ENCODE measurements around the gene BRAT1. TPM values are rescaled to one million over a fixed set of nuclear protein-coding genes. Genes with fewer than 3 reads are reported as not detected.

The BRAT1 gene
- total RNA-seq, result 10 to 100 TPM; 42.1 to 42.7 TPM
- polyA plus RNA-seq (2013, experiment 1 of 2), result 46.3 TPM
- 42.2 TPM for polyA plus RNA-seq (2013, experiment 2 of 2)
- long read RNA-seq, experiment 1, partial matches to known transcripts, result 12 of 31 reads
- long read RNA-seq, experiment 1, other reads (novel, unspliced or antisense), result 15 of 31 reads
- long read RNA-seq, experiment 2, full-length matches to known transcripts, result 85 of 239 reads
- long read RNA-seq, experiment 2, partial matches to known transcripts, result 55 of 239 reads
- long read RNA-seq, experiment 2, other reads (novel, unspliced or antisense), result 99 of 239 reads
- long read RNA-seq, experiment 3, transcript BRAT1-201 (14 exons, 2,915 nt), result major isoform, 221 of 498 reads
- long read RNA-seq, experiment 3, partial matches to known transcripts, result 111 of 498 reads
- long read RNA-seq, experiment 3, other reads (novel, unspliced or antisense), result 166 of 498 reads
- long read RNA-seq, experiment 4, partial matches to known transcripts, result 3 of 12 reads
- long read RNA-seq, experiment 4, other reads (novel, unspliced or antisense), result 5 of 12 reads

- 0% methylated on average over 43 to 79 of the region's 79 CpGs for WGBS, 2 experiments (ENCODE audit: insufficient coverage in 1 of 2, insufficient read length in 1 of 2)
- Mint-ChIP-seq H3K4me3 (peak within 1 kb of the TSS; percentile 77), H3K36me3 (ENCODE audit: low read depth) (peaks cover 24% of the 10 kb centered on the region), H3K4me1 (peaks cover 15% of the 10 kb centered on the region), H3K27me3 (ENCODE audit: insufficient read depth) (no peaks in the 10 kb centered on the region), H3K27ac (peak within 1 kb of the TSS; percentile 89), H3K9me3 (no peaks in the 10 kb centered on the region)
- TF ChIP-seq, protein P1, sequence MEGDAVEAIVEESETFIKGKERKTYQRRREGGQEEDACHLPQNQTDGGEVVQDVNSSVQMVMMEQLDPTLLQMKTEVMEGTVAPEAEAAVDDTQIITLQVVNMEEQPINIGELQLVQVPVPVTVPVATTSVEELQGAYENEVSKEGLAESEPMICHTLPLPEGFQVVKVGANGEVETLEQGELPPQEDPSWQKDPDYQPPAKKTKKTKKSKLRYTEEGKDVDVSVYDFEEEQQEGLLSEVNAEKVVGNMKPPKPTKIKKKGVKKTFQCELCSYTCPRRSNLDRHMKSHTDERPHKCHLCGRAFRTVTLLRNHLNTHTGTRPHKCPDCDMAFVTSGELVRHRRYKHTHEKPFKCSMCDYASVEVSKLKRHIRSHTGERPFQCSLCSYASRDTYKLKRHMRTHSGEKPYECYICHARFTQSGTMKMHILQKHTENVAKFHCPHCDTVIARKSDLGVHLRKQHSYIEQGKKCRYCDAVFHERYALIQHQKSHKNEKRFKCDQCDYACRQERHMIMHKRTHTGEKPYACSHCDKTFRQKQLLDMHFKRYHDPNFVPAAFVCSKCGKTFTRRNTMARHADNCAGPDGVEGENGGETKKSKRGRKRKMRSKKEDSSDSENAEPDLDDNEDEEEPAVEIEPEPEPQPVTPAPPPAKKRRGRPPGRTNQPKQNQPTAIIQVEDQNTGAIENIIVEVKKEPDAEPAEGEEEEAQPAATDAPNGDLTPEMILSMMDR (conservative IDR thresholded peaks at IDR 0.05), result peak; percentile 76
- peaks cover 24% of the 10 kb centered on the region for H3K36me3 ChIP-seq (ENCODE audit: control insufficient read depth, insufficient read depth, low read length)
- H3K4me1 ChIP-seq (ENCODE audit: control insufficient read depth, insufficient read depth, low read length), result peaks cover 8% of the 10 kb centered on the region
- H3K27ac ChIP-seq (ENCODE audit: low read depth, low read length), result peak within 1 kb of the TSS; percentile 100
- H3K27me3 ChIP-seq (ENCODE audit: control insufficient read depth, insufficient read depth, low read length, poor library complexity, severe bottlenecking), result no peaks in the 10 kb centered on the region
- DNase-seq, result peak; percentile 99
- no peaks in the 10 kb centered on the region for H3K9me3 ChIP-seq (ENCODE audit: control insufficient read depth, low read length)
- H3K4me3 ChIP-seq (ENCODE audit: low read length), result peak within 1 kb of the TSS; percentile 81
- peak within 1 kb of the TSS; percentile 87 for H3K9ac ChIP-seq (ENCODE audit: extremely low read depth, low read length, poor library complexity, severe bottlenecking)
These were observed at the start of gene BRAT1 for GRCh38 chr7:2555121-2556052. Gene BRAT1 (minus strand): TSS chr7:2555524. CDS start chr7:2554431, 1,093 bp downstream.

DNA sequence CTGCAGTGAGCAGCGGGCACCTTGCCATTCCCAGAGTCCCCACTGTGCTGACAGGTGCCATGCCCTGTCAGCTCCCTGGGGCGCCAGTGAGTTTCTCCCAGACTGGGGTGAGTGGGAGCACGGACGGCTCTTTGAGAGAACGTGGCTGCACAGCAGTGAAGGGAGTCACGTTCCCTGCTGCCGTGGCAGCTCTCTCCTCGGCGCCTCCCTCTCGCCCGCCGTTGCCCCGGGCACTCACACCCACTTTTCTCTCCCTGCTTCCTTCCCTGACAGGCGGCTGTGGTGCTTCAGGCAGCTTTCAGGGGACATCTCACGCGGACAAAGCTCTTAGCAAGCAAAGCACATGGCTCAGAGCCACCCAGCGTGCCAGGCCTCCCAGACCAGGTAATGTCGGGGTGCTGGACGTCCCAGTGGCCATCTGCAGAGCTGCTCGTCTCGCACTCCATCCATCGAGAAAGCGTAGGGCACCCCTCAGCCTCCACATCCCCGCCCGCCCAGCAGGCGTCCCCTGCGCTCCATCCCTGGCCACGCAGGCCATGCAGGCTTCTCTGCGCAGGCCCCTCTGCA, 49.4 kb upstream of the BRAT1 start:
- DNase-seq, result no peak
- H3K36me3 Mint-ChIP-seq (ENCODE audit: low read depth), result peaks cover 10% of the 10 kb centered on the region
- WGBS, 2 experiments (ENCODE audit: insufficient coverage in 1 of 2, insufficient read length in 1 of 2), result 93 to 95% methylated on average over 28 to 29 of the region's 29 CpGs

More for the DNA sequence above, 49.4 kb upstream of the BRAT1 start:
- Mint-ChIP-seq H3K4me3 (no peak overlapping the region), H3K4me1 (peaks cover 26% of the 10 kb centered on the region), H3K9me3 (no peaks in the 10 kb centered on the region), H3K27me3 (ENCODE audit: insufficient read depth) (no peaks in the 10 kb centered on the region), H3K27ac (no peak overlapping the region)
- TF ChIP-seq, protein P1 (conservative IDR thresholded peaks at IDR 0.05), result no peak
- no peaks in the 10 kb centered on the region for H3K27me3 ChIP-seq (ENCODE audit: control insufficient read depth, insufficient read depth, low read length, poor library complexity, severe bottlenecking)
- H3K27ac ChIP-seq (ENCODE audit: low read depth, low read length), result no peak overlapping the region
- no peak overlapping the region for H3K9ac ChIP-seq (ENCODE audit: extremely low read depth, low read length, poor library complexity, severe bottlenecking)
- peaks cover 3% of the 10 kb centered on the region for H3K4me1 ChIP-seq (ENCODE audit: control insufficient read depth, insufficient read depth, low read length)
- H3K4me3 ChIP-seq (ENCODE audit: low read length), result no peak overlapping the region
- H3K9me3 ChIP-seq (ENCODE audit: control insufficient read depth, low read length), result no peaks in the 10 kb centered on the region
- H3K36me3 ChIP-seq (ENCODE audit: control insufficient read depth, insufficient read depth, low read length), result peaks cover 7% of the 10 kb centered on the region

All from endodermal cell (in vitro differentiated cells).